DOHH2 (cell line): Measurements from ENCODE around the gene MYO1G.
A peak's percentile ranks its signal among the peaks of the same experiment; 100 is the strongest.
"Not testable (repeated sequence)": the region's sequence is repeated elsewhere in the genome, so short reads cannot be mapped to it uniquely, and the experiment has no call there.

Experiments
- H3F3A ChIP-seq: fragments of 200-600 bp; sonication (generic), shearing (Covaris generic); 2 replicates; pipeline ENCODE4 v1.6.0; 2016; ENCODE audit warnings: antibody characterized with exemption, mild to moderate bottlenecking; ENCODE audit not compliant: control insufficient read depth, insufficient read depth
- H3K27ac ChIP-seq: fragments of 200-600 bp; sonication (generic); 2 replicates; pipeline ENCODE4 v1.5.1; 2014; ENCODE audit warnings: low read depth, mild to moderate bottlenecking, low read length, moderate library complexity
- H3K27me3 ChIP-seq: fragments of 200-600 bp; sonication (generic); 2 replicates; pipeline ENCODE4 v1.6.1; 2014; ENCODE audit warnings: mild to moderate bottlenecking, low read length, mixed read lengths; ENCODE audit not compliant: control insufficient read depth
- H3K36me3 ChIP-seq: fragments of 200-600 bp; sonication (generic); 2 replicates; pipeline ENCODE4 v1.6.1; 2014; ENCODE audit warnings: mild to moderate bottlenecking, low read length, moderate library complexity, mixed read lengths; ENCODE audit not compliant: control insufficient read depth
- H3K4me1 ChIP-seq: fragments of 200-600 bp; sonication (generic); 2 replicates; pipeline ENCODE4 v1.6.1; 2014; ENCODE audit warnings: mild to moderate bottlenecking, low read length, mixed read lengths; ENCODE audit not compliant: control insufficient read depth
- H3K4me2 ChIP-seq: fragments of 200-600 bp; sonication (generic); 2 replicates; pipeline ENCODE4 v1.6.0; 2014; ENCODE audit warnings: mild to moderate bottlenecking, low read length, moderate library complexity
- H3K4me3 ChIP-seq: fragments of 200-600 bp; sonication (generic); 2 replicates; pipeline ENCODE4 v1.5.1; 2014; ENCODE audit warnings: mild to moderate bottlenecking, low read length, mixed read lengths
- H3K79me2 ChIP-seq: fragments of 200-600 bp; sonication (generic); 2 replicates; pipeline ENCODE4 v1.6.1; 2014; ENCODE audit warnings: mild to moderate bottlenecking, low read length, mixed read lengths; ENCODE audit not compliant: control insufficient read depth
- H3K9me2 ChIP-seq: fragments of 200-600 bp; sonication (generic); replicated peaks from 2 replicates; pipeline ENCODE4 v1.6.1; 2014; ENCODE audit warnings: mild to moderate bottlenecking, low read length, mixed read lengths; ENCODE audit not compliant: control insufficient read depth
- H3K9me3 ChIP-seq: fragments of 200-600 bp; sonication (generic); 2 replicates; pipeline ENCODE4 v1.6.1; 2014; ENCODE audit warnings: antibody characterized with exemption, low read length, mixed read lengths; ENCODE audit not compliant: control insufficient read depth, insufficient read depth
- H4K20me1 ChIP-seq: fragments of 200-600 bp; sonication (generic); 2 replicates; pipeline ENCODE4 v1.6.0; 2014; ENCODE audit warnings: low read depth, mild to moderate bottlenecking, antibody characterized with exemption, low read length, moderate library complexity; ENCODE audit not compliant: control insufficient read depth, insufficient read depth
- EZH2phosphoT487 ChIP-seq: fragments of 200-600 bp; sonication (generic); IDR thresholded peaks from 2 replicates; pipeline ENCODE4 v1.6.1; 2017; ENCODE audit warnings: borderline replicate concordance, mild to moderate bottlenecking, antibody characterized with exemption, low read length, moderate library complexity, mixed read lengths
- TF ChIP-seq, protein P1 (sequence below): fragments of 200-600 bp; sonication (generic); IDR thresholded peaks from one replicate; pipeline ENCODE4 v1.5.1; 2014; ENCODE audit warnings: antibody characterized with exemption, mild to moderate bottlenecking, low read depth, low read length; ENCODE audit not compliant: poor library complexity, severe bottlenecking

MYO1G gene

DNA sequence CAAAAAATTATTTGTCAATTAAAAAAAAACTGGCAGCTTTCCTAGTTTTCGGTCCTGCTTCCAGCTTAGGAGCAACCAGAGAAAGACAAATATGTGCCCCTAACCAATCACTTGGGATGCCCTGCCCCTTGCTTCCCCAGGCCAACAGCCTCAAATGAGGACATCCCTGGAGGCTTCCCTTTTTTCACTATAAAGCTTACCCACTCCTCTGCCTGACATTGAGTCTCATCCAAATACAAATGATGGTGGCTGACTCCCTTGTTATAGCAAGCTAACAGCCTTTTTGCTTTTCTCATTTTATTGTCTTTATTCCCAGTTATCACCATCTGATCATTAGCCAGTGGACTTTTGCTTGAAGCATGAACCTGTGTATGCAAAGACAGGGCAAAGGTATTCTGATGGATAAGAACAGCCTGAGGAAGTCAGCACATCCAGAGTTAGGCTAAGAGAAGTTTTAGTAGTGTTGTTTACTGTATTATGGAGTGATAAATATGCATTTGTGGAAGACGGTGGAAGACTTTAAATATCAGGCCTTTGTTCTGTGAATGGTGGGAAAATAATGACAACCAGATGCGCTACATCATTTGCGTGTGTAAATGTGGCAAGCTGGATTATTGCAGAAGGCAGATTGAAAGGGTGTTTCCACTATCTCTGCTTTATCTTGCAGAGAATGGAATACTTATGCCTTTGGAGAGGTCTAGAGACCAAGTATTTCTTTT is 19.5 kb upstream of the MYO1G start:
- H3K4me3 ChIP-seq = peak overlapping the region; percentile 91
- H3K4me2 ChIP-seq = peak overlapping the region; percentile 86
- peaks cover 55% of the 10 kb centered on the region for H3F3A ChIP-seq
- H3K27me3 ChIP-seq = no peaks in the 10 kb centered on the region
- TF ChIP-seq EZH2phosphoT487 = no peak
- TF ChIP-seq, protein P1, sequence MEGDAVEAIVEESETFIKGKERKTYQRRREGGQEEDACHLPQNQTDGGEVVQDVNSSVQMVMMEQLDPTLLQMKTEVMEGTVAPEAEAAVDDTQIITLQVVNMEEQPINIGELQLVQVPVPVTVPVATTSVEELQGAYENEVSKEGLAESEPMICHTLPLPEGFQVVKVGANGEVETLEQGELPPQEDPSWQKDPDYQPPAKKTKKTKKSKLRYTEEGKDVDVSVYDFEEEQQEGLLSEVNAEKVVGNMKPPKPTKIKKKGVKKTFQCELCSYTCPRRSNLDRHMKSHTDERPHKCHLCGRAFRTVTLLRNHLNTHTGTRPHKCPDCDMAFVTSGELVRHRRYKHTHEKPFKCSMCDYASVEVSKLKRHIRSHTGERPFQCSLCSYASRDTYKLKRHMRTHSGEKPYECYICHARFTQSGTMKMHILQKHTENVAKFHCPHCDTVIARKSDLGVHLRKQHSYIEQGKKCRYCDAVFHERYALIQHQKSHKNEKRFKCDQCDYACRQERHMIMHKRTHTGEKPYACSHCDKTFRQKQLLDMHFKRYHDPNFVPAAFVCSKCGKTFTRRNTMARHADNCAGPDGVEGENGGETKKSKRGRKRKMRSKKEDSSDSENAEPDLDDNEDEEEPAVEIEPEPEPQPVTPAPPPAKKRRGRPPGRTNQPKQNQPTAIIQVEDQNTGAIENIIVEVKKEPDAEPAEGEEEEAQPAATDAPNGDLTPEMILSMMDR = no peak
- H3K9me3 ChIP-seq = no peaks in the 10 kb centered on the region
- peaks cover 11% of the 10 kb centered on the region; the same call in 1 of the 2 replicates for H4K20me1 ChIP-seq
- peak overlapping the region; percentile 98 for H3K27ac ChIP-seq
- peaks cover 27% of the 10 kb centered on the region for H3K36me3 ChIP-seq
- peaks cover 84% of the 10 kb centered on the region for H3K4me1 ChIP-seq
- H3K9me2 ChIP-seq = no peaks in the 10 kb centered on the region
- peaks cover 50% of the 10 kb centered on the region for H3K79me2 ChIP-seq

DNA sequence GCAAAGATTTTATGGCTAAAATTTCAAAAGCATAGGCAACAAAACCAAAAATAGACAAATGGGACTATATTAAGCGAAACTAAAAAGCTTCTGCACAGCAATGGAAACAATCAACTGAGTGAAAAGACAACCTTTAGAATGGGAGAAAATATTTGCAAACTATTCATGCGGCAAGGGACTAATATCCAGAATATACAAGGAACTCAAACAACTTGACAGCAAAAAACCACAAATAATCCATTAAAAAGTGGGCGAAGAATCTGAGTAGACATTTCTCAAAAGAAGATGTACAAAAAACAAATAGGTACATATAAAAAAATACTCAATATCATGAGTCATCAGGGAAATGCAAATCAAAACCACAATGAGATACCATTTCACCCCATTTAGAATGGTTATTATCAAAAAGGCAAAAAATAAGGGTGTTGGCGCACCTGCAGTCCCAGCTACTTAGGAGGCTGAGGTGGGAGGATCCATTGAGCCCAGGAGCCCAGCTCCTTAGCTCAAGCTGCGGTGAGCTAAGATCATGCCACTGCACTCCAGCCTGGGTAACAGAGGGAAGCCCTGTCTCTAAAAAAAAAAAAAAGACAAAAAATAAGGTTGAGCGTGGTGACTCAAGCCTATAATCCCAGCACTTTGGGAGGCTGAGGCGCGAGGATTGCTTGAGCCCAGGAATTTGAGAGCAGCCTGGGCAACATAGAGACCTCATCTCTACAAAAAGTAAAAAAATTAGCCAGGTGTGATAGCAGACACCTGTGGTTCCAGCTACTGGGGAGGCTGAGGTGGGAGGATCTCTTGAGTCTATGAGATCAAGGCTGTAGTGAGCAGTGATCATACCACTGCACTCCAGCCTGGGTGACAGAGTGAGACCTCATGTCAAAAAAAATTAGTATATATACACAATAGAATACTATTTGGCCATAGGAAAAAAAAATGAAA is 17.0 kb upstream of the MYO1G start:
- Histone ChIP-seq H3K79me2 (peaks cover 25% of the 10 kb centered on the region), H3K4me1 (peaks cover 74% of the 10 kb centered on the region), H3K4me3 (peak overlapping the region; percentile 67), H3K4me2 (peak overlapping the region; percentile 98), H3K9me3 (no peaks in the 10 kb centered on the region), H3K36me3 (peaks cover 4% of the 10 kb centered on the region), H3K27ac (peak overlapping the region; percentile 98), H3K27me3 (no peaks in the 10 kb centered on the region), H3F3A (peaks cover 53% of the 10 kb centered on the region), H4K20me1 (no peaks in the 10 kb centered on the region), H3K9me2 (no peaks in the 10 kb centered on the region)
- TF ChIP-seq, protein P1 = no peak
- no peak for TF ChIP-seq EZH2phosphoT487

DNA sequence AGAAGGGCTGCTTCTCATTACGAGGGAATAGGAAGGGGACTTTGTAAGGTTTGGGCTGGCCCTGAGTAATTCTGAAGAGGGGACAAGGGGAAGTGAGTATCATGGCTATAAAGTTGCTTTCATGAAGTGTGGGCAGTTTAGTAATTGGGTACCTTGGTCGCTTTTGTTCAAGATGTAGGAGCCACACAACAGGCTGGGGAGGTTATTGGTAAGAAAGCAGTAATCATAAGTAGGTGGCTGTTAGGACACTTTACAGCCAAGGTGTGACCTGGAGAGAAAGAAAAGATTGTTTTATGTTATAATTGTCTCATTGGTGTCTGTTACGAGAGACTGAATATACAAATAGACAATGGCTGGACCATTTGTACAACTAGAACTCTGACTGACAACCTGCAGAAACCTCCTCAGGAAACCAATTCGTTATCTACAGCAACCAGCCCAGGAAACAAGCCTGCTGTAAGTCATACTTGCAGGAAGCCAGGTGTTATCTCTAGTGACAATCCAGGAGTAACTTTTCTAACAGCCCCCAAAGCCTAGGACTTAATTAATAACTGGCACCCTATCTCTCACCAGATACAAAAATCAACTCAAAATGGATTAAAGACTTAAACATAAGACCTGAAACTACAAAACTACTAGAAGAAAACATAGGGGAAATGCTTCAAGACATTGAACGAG is 16.2 kb upstream of the MYO1G start:
- Histone ChIP-seq H3K79me2 (peaks cover 20% of the 10 kb centered on the region), H3K9me2 (no peaks in the 10 kb centered on the region), H3F3A (peaks cover 50% of the 10 kb centered on the region), H4K20me1 (no peaks in the 10 kb centered on the region), H3K4me3 (peak overlapping the region; percentile 67), H3K4me2 (peak overlapping the region; percentile 98), H3K27ac (peak overlapping the region; percentile 98), H3K36me3 (no peaks in the 10 kb centered on the region; the same call in 1 of the 2 replicates), H3K9me3 (no peaks in the 10 kb centered on the region), H3K4me1 (peaks cover 82% of the 10 kb centered on the region), H3K27me3 (no peaks in the 10 kb centered on the region)
- no peak for TF ChIP-seq EZH2phosphoT487
- TF ChIP-seq, protein P1 = no peak

DNA sequence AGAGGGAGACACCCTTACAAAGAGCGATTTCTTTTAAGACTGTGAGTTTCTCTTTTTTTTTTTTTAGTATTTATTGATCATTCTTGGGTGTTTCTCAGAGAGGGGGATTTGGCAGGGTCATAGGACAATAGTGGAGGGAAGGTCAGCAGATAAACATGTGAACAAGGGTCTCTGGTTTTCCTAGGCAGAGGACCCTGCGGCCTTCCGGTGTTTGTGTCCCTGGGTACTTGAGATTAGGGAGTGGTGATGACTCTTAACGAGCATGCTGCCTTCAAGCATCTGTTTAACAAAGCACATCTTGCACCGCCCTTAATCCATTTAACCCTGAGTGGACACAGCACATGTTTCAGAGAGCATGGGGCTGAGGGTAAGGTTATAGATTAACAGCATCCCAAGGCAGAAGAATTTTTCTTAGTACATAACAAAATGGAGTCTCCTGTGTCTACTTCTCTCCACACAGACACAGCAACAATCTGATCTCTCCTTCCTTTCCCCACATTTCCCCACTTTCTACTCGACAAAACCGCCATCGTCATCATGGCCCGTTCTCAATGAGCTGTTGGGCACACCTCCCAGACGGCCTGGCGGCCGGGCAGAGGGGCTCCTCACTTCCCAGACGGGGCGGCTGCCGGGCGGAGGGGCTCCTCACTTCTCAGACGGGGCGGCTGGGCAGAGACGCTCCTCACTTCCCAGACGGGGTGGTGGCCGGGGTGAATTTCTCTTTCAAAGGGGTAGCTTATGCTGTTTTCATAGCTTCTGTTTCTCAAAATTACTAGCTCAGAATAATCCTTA is 13.4 kb upstream of the MYO1G start:
- not testable (repeated sequence) for H3K27ac ChIP-seq, H4K20me1 ChIP-seq, H3K27me3 ChIP-seq, H3K36me3 ChIP-seq, H3K4me2 ChIP-seq, H3K9me2 ChIP-seq, H3K4me3 ChIP-seq, H3K9me3 ChIP-seq
- H3K4me1 ChIP-seq = peaks cover 80% of the 10 kb centered on the region
- H3F3A ChIP-seq = peaks cover 35% of the 10 kb centered on the region
- peaks cover 24% of the 10 kb centered on the region for H3K79me2 ChIP-seq
